Transverse colon (tissue), 4 donors: ENCODE data around the gene PCSK6. TPM values are rescaled to one million over a fixed set of nuclear protein-coding genes. Genes with fewer than 3 reads are reported as not detected.

Source experiments
- DNase-seq: peaks from one replicate; pipeline ENCODE4 v3.0.0-alpha.2; 2019
- H3K27ac ChIP-seq, 4 donors: fragments of 200-600 bp; sonication (generic); 2 replicates each; pipeline ENCODE4 v1.5.1; 2016 to 2018; ENCODE audit warnings: inconsistent platforms in 4 of 4
- H3K27me3 ChIP-seq: fragments of 200-600 bp; sonication (generic); 2 replicates; pipeline ENCODE4 v1.5.1; 2017; ENCODE audit warnings: inconsistent platforms
- H3K36me3 ChIP-seq, 4 donors: fragments of 200-600 bp; sonication (generic); 2 replicates each; pipeline ENCODE4 v1.5.1; 2017 to 2019; ENCODE audit warnings: inconsistent platforms in 4 of 4
- H3K4me1 ChIP-seq, 4 donors: fragments of 200-600 bp; sonication (generic); 2 replicates each; pipeline ENCODE4 v1.5.1; 2017 to 2020; ENCODE audit warnings: inconsistent platforms in 4 of 4
- H3K4me3 ChIP-seq, 4 donors: fragments of 200-600 bp; sonication (generic); 1 replicate in 1 of 4; 2 replicates in 3 of 4; pipeline versions ENCODE4 v1.5.1 to v1.6.1; 2017 to 2019; ENCODE audit warnings: inconsistent platforms in 4 of 4
- H3K9me3 ChIP-seq, 2 donors: fragments of 200-600 bp; sonication (generic); 2 replicates each; pipeline ENCODE4 v1.5.1; 2017 to 2019; ENCODE audit warnings: inconsistent platforms in 2 of 2
- EP300 ChIP-seq: sonication (generic); formaldehyde crosslinking; IDR thresholded peaks from one replicate; pipeline ENCODE4 v1.6.1; 2017; ENCODE audit warnings: antibody characterized with exemption, low read depth
- POLR2A ChIP-seq: fragments of 450-650 bp; IDR thresholded peaks from one replicate; pipeline ENCODE4 v1.6.1; 2016; ENCODE audit warnings: antibody characterized with exemption, mild to moderate bottlenecking, moderate library complexity
- POLR2AphosphoS5 ChIP-seq, 3 donors: sonication (generic); formaldehyde crosslinking; IDR thresholded peaks; one replicate each; pipeline ENCODE4 v1.6.1; 2016; ENCODE audit warnings: antibody characterized with exemption in 3 of 3
- WGBS, 2 donors: methylation state at CpG; one replicate each; pipeline ENCODE4 v1.1.5; 2018; ENCODE audit warnings: low coverage in 1 of 2; 5-methylcytosine and 5-hydroxymethylcytosine counted together
- in situ Hi-C, 4 donors: fragments of 200-750 bp; cut with MboI; loops; one replicate each; pipeline versions ENCODE4 v1.15.0 to v1.15.1; 2017; ENCODE audit warnings: low sequenced_read_pairs in 3 of 4, low pct_ligation_motif_present in 1 of 4, low pct_unique_long_range_greater_than_20kb in 1 of 4
- intact Hi-C: fragments of 100-400 bp; cut with DNase I; formaldehyde crosslinking; loops from one replicate; pipeline ENCODE4 v1.15.1; 2023; ENCODE audit warnings: low total_unique reads
- total RNA-seq, 4 donors: library from RNA; depleted of rRNA; stranded (reverse); fragments of >200 nt; gene quantifications; one replicate each; pipeline ENCODE4 v1.1.0, GENCODE V29; 2016
- TF ChIP-seq, protein P1 (sequence below), 5 experiments: fragments of 200-600 bp in 3 of 5; fragments of 450-650 bp in 2 of 5; sonication (generic) in 3 of 5; IDR thresholded peaks; 1 replicate in 2 of 5; 2 replicates in 3 of 5; pipeline ENCODE4 v1.5.1; 2016 to 2017; ENCODE audit warnings: antibody characterized with exemption in 5 of 5, inconsistent platforms in 3 of 5, mild to moderate bottlenecking in 2 of 5, moderate library complexity in 1 of 5

The PCSK6 gene
- total RNA-seq, 4 donors from 2014 or later, result 20.3 to 119 (median 49.7) TPM

DNA sequence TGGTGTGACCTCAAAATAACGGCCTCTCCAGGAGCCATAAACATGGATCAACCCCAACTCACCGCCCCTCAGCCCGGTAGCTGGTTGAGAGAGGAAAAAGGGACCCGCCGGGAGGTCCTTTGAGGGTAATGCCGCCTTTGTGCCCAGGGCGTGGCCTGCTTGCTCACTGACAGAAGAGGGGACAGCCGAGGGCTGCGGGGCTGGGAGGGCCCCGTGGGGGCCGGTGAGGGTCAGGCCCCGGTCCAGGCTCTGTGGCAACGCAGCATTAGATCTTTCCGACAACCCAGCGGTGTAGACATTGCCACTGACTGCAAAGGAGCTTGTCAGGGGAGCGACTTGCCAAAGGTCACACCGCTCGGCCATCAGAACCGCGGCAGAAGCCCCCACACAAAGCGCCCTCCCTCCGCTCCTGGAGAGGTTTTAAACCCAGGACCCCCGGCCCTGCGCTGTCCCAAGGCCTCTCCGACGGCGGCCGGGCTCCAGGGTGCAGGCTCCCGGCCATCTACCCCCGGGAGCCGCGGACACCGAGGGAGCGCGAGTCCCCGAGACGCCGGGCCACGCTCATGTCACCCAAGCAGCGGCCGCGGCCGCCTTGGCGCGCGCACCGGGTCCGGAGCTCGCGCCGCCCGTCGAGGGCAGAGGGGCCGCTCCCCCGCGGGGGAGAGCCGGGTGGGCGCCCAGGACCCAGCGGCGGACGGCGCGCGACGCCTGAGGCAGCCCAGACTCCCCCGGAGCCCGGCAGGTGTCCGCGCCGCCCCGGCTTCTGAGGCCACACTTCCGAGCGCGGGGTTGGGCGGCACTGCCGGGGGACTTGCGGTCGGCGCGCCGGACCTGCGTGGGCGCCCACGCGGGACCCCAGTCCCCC is 975 bp downstream of the PCSK6 start:
- no peak for DNase-seq
- intact Hi-C loops, result no loop called here
- Histone ChIP-seq H3K9me3 (no peaks in the 10 kb centered on the region), H3K4me3 (peak overlapping the region in 3 of 4 donors; percentile 45 to 54 (median 49)), H3K27ac (peak overlapping the region in 3 of 4 donors; percentile 26 to 45 (median 29)), H3K4me1 (peaks cover 0 to 13% (median 8%) of the 10 kb centered on the region in 4 donors), H3K36me3 (no peaks in the 10 kb centered on the region), H3K27me3 (peaks cover 16% of the 10 kb centered on the region)
- in situ Hi-C loops, result loop anchor here in 1 of 4 donors (25.0 kb wide), 1 partner anchor 176 kb away; no protein-coding TSS in a partner anchor
- TF ChIP-seq POLR2AphosphoS5 (IDR thresholded peaks at IDR 0.05) (no peak), POLR2A (no peak), EP300 (no peak)
- TF ChIP-seq, protein P1, sequence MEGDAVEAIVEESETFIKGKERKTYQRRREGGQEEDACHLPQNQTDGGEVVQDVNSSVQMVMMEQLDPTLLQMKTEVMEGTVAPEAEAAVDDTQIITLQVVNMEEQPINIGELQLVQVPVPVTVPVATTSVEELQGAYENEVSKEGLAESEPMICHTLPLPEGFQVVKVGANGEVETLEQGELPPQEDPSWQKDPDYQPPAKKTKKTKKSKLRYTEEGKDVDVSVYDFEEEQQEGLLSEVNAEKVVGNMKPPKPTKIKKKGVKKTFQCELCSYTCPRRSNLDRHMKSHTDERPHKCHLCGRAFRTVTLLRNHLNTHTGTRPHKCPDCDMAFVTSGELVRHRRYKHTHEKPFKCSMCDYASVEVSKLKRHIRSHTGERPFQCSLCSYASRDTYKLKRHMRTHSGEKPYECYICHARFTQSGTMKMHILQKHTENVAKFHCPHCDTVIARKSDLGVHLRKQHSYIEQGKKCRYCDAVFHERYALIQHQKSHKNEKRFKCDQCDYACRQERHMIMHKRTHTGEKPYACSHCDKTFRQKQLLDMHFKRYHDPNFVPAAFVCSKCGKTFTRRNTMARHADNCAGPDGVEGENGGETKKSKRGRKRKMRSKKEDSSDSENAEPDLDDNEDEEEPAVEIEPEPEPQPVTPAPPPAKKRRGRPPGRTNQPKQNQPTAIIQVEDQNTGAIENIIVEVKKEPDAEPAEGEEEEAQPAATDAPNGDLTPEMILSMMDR (IDR thresholded peaks at IDR 0.05), result no peak
- 5% methylated on average over 9 of the region's 85 CpGs; no CpG with 5 or more reads in 1 of the 2 donors for WGBS, 2 donors

DNA sequence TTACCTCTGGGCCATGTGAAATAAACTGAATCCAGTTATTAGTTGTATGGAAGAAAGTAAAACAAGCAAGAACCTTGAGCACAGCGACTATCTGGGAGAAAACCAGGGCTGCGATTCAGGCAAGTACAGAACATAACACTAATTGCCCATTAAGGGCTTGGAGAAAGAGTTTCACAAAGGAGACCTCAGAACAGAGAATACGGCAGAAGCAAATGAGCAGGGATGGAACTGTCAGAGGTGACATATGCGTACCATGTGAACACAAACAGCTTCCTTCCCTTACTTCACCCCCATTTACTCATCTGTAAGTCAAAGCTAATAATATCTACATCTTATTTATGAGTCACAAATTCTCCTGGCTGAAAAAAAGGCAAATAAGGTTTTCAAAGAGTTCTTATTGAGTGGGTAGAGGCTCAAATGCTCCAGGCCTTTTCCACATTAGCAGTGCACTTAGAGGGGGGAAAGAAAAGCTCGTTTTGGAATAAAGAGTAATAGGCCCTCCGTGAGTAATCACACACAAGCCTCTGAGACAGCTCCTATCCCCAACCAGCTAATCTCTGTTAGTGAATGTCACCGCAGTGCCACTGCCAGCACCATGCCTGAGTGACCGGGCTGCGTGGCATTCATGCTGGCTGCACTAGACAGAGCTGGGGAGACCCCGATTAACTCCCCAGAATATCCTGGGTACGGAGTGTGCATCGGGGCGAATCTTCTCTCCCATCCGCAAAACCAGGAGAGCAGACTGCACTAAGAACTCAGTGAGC is 2.6 kb downstream of the PCSK6 start:
- no peaks in the 10 kb centered on the region for H3K36me3 ChIP-seq
- peaks cover 0 to 27% (median 20%) of the 10 kb centered on the region in 4 donors for H3K4me1 ChIP-seq
- no peak overlapping the region for H3K27ac ChIP-seq
- H3K4me3 ChIP-seq, result no peak overlapping the region
- in situ Hi-C loops (loop anchor here in 1 of 4 donors (25.0 kb wide), 1 partner anchor 175 kb away; no protein-coding TSS in a partner anchor), intact Hi-C loops (no loop called here)
- no peaks in the 10 kb centered on the region for H3K9me3 ChIP-seq
- H3K27me3 ChIP-seq, result peaks cover 16% of the 10 kb centered on the region
- 88 to 93% methylated on average over 6 to 14 of the region's 14 CpGs for WGBS, 2 donors
- DNase-seq, result no peak
- no peak for TF ChIP-seq EP300
- no peak for TF ChIP-seq POLR2AphosphoS5 (IDR thresholded peaks at IDR 0.05)
- no peak for TF ChIP-seq POLR2A

DNA sequence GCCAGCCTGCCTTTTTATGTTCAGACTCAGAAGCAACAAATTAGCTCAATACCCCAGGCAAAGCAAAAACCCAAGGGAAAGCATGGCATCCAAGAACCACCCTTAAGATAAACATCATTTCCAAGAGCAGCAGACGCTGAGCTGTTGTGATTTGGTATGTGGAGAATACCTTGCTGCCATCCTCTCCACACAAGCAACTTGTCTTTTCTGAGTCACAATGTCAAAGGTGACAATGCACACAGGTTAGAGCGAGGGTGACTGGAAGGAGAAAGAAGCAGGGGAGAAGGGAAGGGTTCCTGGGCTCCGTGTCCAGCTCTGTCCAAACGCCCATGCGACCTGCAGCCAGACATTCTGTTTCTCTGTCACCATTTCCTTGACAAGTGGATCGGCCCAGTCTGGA is 6.0 kb downstream of the PCSK6 start:
- 61% methylated on average over 6 of the region's 6 CpGs; no CpG with 5 or more reads in 1 of the 2 donors for whole genome bisulfite sequencing, 2 donors
- intact Hi-C loops (no loop called here), in situ Hi-C loops (loop anchor here in 1 of 4 donors (25.0 kb wide), 1 partner anchor 171 kb away; no protein-coding TSS in a partner anchor)
- peak overlapping the region; percentile 2 to 69 (median 42) for H3K27ac ChIP-seq
- no peaks in the 10 kb centered on the region for H3K9me3 ChIP-seq
- H3K27me3 ChIP-seq, result peaks cover 6% of the 10 kb centered on the region
- no peak overlapping the region for H3K4me3 ChIP-seq
- no peak for DNase-seq
- peaks cover 0 to 21% (median 15%) of the 10 kb centered on the region in 4 donors for H3K4me1 ChIP-seq
- H3K36me3 ChIP-seq, result no peaks in the 10 kb centered on the region
- no peak for TF ChIP-seq EP300
- TF ChIP-seq, protein P1 (IDR thresholded peaks at IDR 0.05), result no peak
- no peak for TF ChIP-seq POLR2AphosphoS5 (IDR thresholded peaks at IDR 0.05)
- no peak for TF ChIP-seq POLR2A

DNA sequence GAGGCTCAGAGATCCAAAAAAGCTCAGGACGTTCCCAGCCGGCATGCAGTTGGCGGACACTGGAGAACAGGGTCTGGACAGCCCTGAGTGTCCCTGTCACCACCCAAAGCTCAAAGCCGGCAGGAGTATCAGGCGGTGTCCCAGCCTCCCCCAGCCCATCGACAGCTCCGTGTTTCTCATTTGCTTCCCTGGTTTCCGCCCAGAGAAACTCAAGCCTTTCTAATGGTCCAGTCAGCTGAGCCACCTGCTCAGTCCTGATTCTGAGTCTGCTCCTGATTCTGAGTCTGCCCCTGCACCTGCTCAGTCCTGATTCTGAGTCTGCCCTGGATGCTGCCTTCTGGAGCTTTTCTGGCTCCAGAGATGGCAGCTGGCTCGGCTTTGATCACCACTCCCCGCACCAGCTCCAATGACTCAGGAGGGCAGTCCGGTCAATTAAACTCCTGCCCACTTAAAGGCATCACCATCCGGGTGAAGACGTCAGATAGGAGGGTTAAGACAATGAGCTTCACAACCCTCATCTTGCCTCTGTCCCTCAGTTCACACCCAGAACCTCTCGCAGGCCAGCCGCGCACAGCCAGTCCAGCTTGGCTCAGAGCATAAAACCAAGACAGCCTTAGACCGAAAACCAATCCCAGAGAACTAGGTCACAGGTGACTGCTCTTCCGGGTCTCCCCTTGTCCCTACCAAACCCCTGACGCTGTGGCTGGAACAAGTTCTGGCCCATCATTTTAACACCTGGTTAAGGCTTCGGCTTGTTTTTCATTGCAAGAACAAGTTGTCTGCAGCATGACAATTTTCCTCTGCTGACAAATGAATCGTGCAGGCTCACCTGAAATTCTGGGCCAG is 6.8 kb downstream of the PCSK6 start:
- peak overlapping the region; percentile 2 to 69 (median 44) for H3K27ac ChIP-seq
- intact Hi-C loops (no loop called here), in situ Hi-C loops (loop anchor here in 1 of 4 donors (25.0 kb wide), 1 partner anchor 170 kb away; no protein-coding TSS in a partner anchor)
- WGBS, 2 donors, result 62% methylated on average over 21 of the region's 21 CpGs; no CpG with 5 or more reads in 1 of the 2 donors
- peak; percentile 45 for DNase-seq
- no peaks in the 10 kb centered on the region for H3K36me3 ChIP-seq
- H3K4me3 ChIP-seq, result no peak overlapping the region
- peaks cover 0 to 21% (median 16%) of the 10 kb centered on the region in 4 donors for H3K4me1 ChIP-seq
- no peaks in the 10 kb centered on the region for H3K27me3 ChIP-seq
- no peaks in the 10 kb centered on the region for H3K9me3 ChIP-seq
- TF ChIP-seq EP300 (no peak), POLR2AphosphoS5 (IDR thresholded peaks at IDR 0.05) (peak in 1 of 3 donors; percentile 35), POLR2A (no peak)
- TF ChIP-seq, protein P1 (IDR thresholded peaks at IDR 0.05), result no peak
